ENCODE measurements around the gene CDC42EP3. TPM values are rescaled to one million over a fixed set of nuclear protein-coding genes. Genes with fewer than 3 reads are reported as not detected.

CDC42EP3 gene
- total RNA-seq, 1 donor, result 136 TPM

- Histone ChIP-seq H3K27ac (ENCODE audit: low read depth, low read length) (no peak overlapping the region), H3K4me3 (ENCODE audit: insufficient read depth, low read length) (no peak overlapping the region), H2AFZ (ENCODE audit: low read length) (no peak overlapping the region), H3K36me3 (ENCODE audit: insufficient read depth, low read length) (no peaks in the 10 kb centered on the region), H4K20me1 (ENCODE audit: insufficient read depth, low read length) (no peaks in the 10 kb centered on the region), H3K27me3 (ENCODE audit: insufficient read depth, low read length) (no peaks in the 10 kb centered on the region), H3K4me1 (ENCODE audit: insufficient read depth, low read length) (peaks cover 5% of the 10 kb centered on the region), H3K4me2 (ENCODE audit: insufficient read depth, low read length) (no peak overlapping the region), H3K79me2 (ENCODE audit: insufficient read depth, low read length) (no peaks in the 10 kb centered on the region), H3K9me3 (ENCODE audit: low read depth, low read length) (no peaks in the 10 kb centered on the region)
- no peak for TF ChIP-seq CTCF (IDR thresholded peaks at IDR 0.05; ENCODE audit: extremely low read depth, low read depth, low read length)
- DNase-seq (ENCODE audit: insufficient read length, low spot score, missing footprints), result no peak
These were observed 7.7 kb upstream of the CDC42EP3 start for GRCh38 chr2:37679072-37679695.

GRCh38 chr2:37676274-37676673 lies 4.8 kb upstream of the CDC42EP3 start:
- no peak for TF ChIP-seq CTCF (IDR thresholded peaks at IDR 0.05; ENCODE audit: extremely low read depth, low read depth, low read length)
- H3K27me3 ChIP-seq (ENCODE audit: insufficient read depth, low read length), result no peaks in the 10 kb centered on the region
- no peaks in the 10 kb centered on the region for H3K36me3 ChIP-seq (ENCODE audit: insufficient read depth, low read length)
- peaks cover 2% of the 10 kb centered on the region for H3K79me2 ChIP-seq (ENCODE audit: insufficient read depth, low read length)
- no peaks in the 10 kb centered on the region for H3K9me3 ChIP-seq (ENCODE audit: low read depth, low read length)
- H3K4me1 ChIP-seq (ENCODE audit: insufficient read depth, low read length), result peaks cover 9% of the 10 kb centered on the region
- no peak overlapping the region for H3K4me2 ChIP-seq (ENCODE audit: insufficient read depth, low read length)
- no peak overlapping the region for H3K27ac ChIP-seq (ENCODE audit: low read depth, low read length)
- no peaks in the 10 kb centered on the region for H4K20me1 ChIP-seq (ENCODE audit: insufficient read depth, low read length)
- H3K4me3 ChIP-seq (ENCODE audit: insufficient read depth, low read length), result no peak overlapping the region
- no peak for DNase-seq (ENCODE audit: insufficient read length, low spot score, missing footprints)
- H2AFZ ChIP-seq (ENCODE audit: low read length), result no peak overlapping the region

GRCh38 chr2:37674946-37675345 lies 3.5 kb upstream of the CDC42EP3 start:
- H4K20me1 ChIP-seq (ENCODE audit: insufficient read depth, low read length), result peaks cover 6% of the 10 kb centered on the region
- no peak for TF ChIP-seq CTCF (IDR thresholded peaks at IDR 0.05; ENCODE audit: extremely low read depth, low read depth, low read length)

GRCh38 chr2:37672870-37673184 lies 1.4 kb upstream of the CDC42EP3 start:
- H2AFZ ChIP-seq (ENCODE audit: low read length), result peak overlapping the region; percentile 58
- peaks cover 27% of the 10 kb centered on the region for H4K20me1 ChIP-seq (ENCODE audit: insufficient read depth, low read length)
- no peaks in the 10 kb centered on the region for H3K9me3 ChIP-seq (ENCODE audit: low read depth, low read length)
- H3K36me3 ChIP-seq (ENCODE audit: insufficient read depth, low read length), result peaks cover 22% of the 10 kb centered on the region
- H3K4me1 ChIP-seq (ENCODE audit: insufficient read depth, low read length), result peaks cover 19% of the 10 kb centered on the region
- no peak for DNase-seq (ENCODE audit: insufficient read length, low spot score, missing footprints)
- H3K4me2 ChIP-seq (ENCODE audit: insufficient read depth, low read length), result peak overlapping the region; percentile 76
- no peak overlapping the region for H3K27ac ChIP-seq (ENCODE audit: low read depth, low read length)
- TF ChIP-seq CTCF (IDR thresholded peaks at IDR 0.05; ENCODE audit: extremely low read depth, low read depth, low read length), result no peak
- no peaks in the 10 kb centered on the region for H3K27me3 ChIP-seq (ENCODE audit: insufficient read depth, low read length)
- H3K79me2 ChIP-seq (ENCODE audit: insufficient read depth, low read length), result peaks cover 36% of the 10 kb centered on the region
- H3K4me3 ChIP-seq (ENCODE audit: insufficient read depth, low read length), result peak overlapping the region; percentile 93

More at GRCh38 chr2:37674946-37675345, 3.5 kb upstream of the CDC42EP3 start:
- Histone ChIP-seq H3K4me3 (ENCODE audit: insufficient read depth, low read length) (no peak overlapping the region), H3K9me3 (ENCODE audit: low read depth, low read length) (no peaks in the 10 kb centered on the region), H3K79me2 (ENCODE audit: insufficient read depth, low read length) (peaks cover 15% of the 10 kb centered on the region), H3K4me1 (ENCODE audit: insufficient read depth, low read length) (peaks cover 9% of the 10 kb centered on the region), H3K27me3 (ENCODE audit: insufficient read depth, low read length) (no peaks in the 10 kb centered on the region), H3K36me3 (ENCODE audit: insufficient read depth, low read length) (peaks cover 5% of the 10 kb centered on the region), H2AFZ (ENCODE audit: low read length) (no peak overlapping the region), H3K27ac (ENCODE audit: low read depth, low read length) (no peak overlapping the region), H3K4me2 (ENCODE audit: insufficient read depth, low read length) (no peak overlapping the region)
- no peak for DNase-seq (ENCODE audit: insufficient read length, low spot score, missing footprints)

Measured in osteoblast (primary cell).